ENCODE measurements around the gene MYO5B. TPM values are rescaled to one million over a fixed set of nuclear protein-coding genes. Genes with fewer than 3 reads are reported as not detected.

The MYO5B gene
- total RNA-seq, 1 donor from 2014 or later, result 114 TPM

- TF ChIP-seq, protein P1, sequence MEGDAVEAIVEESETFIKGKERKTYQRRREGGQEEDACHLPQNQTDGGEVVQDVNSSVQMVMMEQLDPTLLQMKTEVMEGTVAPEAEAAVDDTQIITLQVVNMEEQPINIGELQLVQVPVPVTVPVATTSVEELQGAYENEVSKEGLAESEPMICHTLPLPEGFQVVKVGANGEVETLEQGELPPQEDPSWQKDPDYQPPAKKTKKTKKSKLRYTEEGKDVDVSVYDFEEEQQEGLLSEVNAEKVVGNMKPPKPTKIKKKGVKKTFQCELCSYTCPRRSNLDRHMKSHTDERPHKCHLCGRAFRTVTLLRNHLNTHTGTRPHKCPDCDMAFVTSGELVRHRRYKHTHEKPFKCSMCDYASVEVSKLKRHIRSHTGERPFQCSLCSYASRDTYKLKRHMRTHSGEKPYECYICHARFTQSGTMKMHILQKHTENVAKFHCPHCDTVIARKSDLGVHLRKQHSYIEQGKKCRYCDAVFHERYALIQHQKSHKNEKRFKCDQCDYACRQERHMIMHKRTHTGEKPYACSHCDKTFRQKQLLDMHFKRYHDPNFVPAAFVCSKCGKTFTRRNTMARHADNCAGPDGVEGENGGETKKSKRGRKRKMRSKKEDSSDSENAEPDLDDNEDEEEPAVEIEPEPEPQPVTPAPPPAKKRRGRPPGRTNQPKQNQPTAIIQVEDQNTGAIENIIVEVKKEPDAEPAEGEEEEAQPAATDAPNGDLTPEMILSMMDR (IDR thresholded peaks at IDR 0.05; ENCODE audit: insufficient read depth, low read length, poor library complexity, severe bottlenecking), result no peak
- no peak for DNase-seq (ENCODE audit: low read depth)
Observed at GRCh38 chr18:50033004-50033403, 161.9 kb downstream of the MYO5B start.

DNA sequence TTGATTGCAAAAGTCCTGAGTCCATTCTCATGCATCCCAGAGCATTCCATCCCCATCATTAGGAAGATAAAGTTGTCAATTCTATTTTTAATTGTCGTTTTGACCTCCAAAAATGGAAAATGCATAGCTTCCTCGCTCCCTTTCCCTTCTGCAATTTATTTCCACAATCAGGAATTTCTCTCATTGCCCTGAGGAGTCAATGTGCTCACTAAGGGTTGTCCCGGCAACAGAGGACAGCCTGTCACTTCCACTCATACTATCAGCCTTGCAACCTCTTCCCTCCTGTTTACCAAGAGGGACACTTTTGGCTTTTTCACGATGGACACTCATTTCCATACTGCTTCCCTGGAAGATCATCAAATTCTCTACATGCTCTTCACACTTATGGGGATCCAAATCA lies 164.8 kb downstream of the MYO5B start:
- no peak overlapping the region for H3K4me3 ChIP-seq (ENCODE audit: low read depth, low read length)
- DNase-seq (ENCODE audit: low read depth), result no peak
- no peaks in the 10 kb centered on the region for H3K36me3 ChIP-seq (ENCODE audit: control insufficient read depth, insufficient read depth, low read length)
- no peaks in the 10 kb centered on the region for H3K27me3 ChIP-seq (ENCODE audit: control insufficient read depth, insufficient read depth, low read length)
- TF ChIP-seq, protein P1 (IDR thresholded peaks at IDR 0.05; ENCODE audit: insufficient read depth, low read length, poor library complexity, severe bottlenecking), result no peak

More at GRCh38 chr18:50033004-50033403, 161.9 kb downstream of the MYO5B start:
- no peaks in the 10 kb centered on the region for H3K36me3 ChIP-seq (ENCODE audit: control insufficient read depth, insufficient read depth, low read length)
- no peaks in the 10 kb centered on the region for H3K27me3 ChIP-seq (ENCODE audit: control insufficient read depth, insufficient read depth, low read length)
- H3K4me3 ChIP-seq (ENCODE audit: low read depth, low read length), result no peak overlapping the region

- Histone ChIP-seq H3K4me3 (ENCODE audit: low read depth, low read length) (no peak overlapping the region), H3K27me3 (ENCODE audit: control insufficient read depth, insufficient read depth, low read length) (no peaks in the 10 kb centered on the region), H3K36me3 (ENCODE audit: control insufficient read depth, insufficient read depth, low read length) (no peaks in the 10 kb centered on the region)
- DNase-seq (ENCODE audit: low read depth), result no peak
- TF ChIP-seq, protein P1 (IDR thresholded peaks at IDR 0.05; ENCODE audit: insufficient read depth, low read length, poor library complexity, severe bottlenecking), result no peak
Observed at GRCh38 chr18:50027996-50028395, 167.0 kb downstream of the MYO5B start.

GRCh38 chr18:50024466-50024865 lies 170.5 kb downstream of the MYO5B start:
- no peaks in the 10 kb centered on the region for H3K36me3 ChIP-seq (ENCODE audit: control insufficient read depth, insufficient read depth, low read length)
- no peaks in the 10 kb centered on the region for H3K27me3 ChIP-seq (ENCODE audit: control insufficient read depth, insufficient read depth, low read length)
- TF ChIP-seq, protein P1 (IDR thresholded peaks at IDR 0.05; ENCODE audit: insufficient read depth, low read length, poor library complexity, severe bottlenecking), result no peak
- DNase-seq (ENCODE audit: low read depth), result no peak
- H3K4me3 ChIP-seq (ENCODE audit: low read depth, low read length), result no peak overlapping the region

GRCh38 chr18:50022985-50023384 lies 172.0 kb downstream of the MYO5B start:
- H3K27me3 ChIP-seq (ENCODE audit: control insufficient read depth, insufficient read depth, low read length), result no peaks in the 10 kb centered on the region
- H3K4me3 ChIP-seq (ENCODE audit: low read depth, low read length), result no peak overlapping the region
- H3K36me3 ChIP-seq (ENCODE audit: control insufficient read depth, insufficient read depth, low read length), result no peaks in the 10 kb centered on the region
- DNase-seq (ENCODE audit: low read depth), result no peak
- TF ChIP-seq, protein P1 (IDR thresholded peaks at IDR 0.05; ENCODE audit: insufficient read depth, low read length, poor library complexity, severe bottlenecking), result no peak

- no peaks in the 10 kb centered on the region for H3K36me3 ChIP-seq (ENCODE audit: control insufficient read depth, insufficient read depth, low read length)
- TF ChIP-seq, protein P1 (IDR thresholded peaks at IDR 0.05; ENCODE audit: insufficient read depth, low read length, poor library complexity, severe bottlenecking), result no peak
- no peaks in the 10 kb centered on the region for H3K27me3 ChIP-seq (ENCODE audit: control insufficient read depth, insufficient read depth, low read length)
- H3K4me3 ChIP-seq (ENCODE audit: low read depth, low read length), result no peak overlapping the region
- DNase-seq (ENCODE audit: low read depth), result no peak
Observed at GRCh38 chr18:50014606-50015005, 180.3 kb downstream of the MYO5B start.
